ENCODE data around the gene EBI3.
"Not testable (repeated sequence)": the region's sequence is repeated elsewhere in the genome, so short reads cannot be mapped to it uniquely, and the experiment has no call there.

Gene EBI3

DNA sequence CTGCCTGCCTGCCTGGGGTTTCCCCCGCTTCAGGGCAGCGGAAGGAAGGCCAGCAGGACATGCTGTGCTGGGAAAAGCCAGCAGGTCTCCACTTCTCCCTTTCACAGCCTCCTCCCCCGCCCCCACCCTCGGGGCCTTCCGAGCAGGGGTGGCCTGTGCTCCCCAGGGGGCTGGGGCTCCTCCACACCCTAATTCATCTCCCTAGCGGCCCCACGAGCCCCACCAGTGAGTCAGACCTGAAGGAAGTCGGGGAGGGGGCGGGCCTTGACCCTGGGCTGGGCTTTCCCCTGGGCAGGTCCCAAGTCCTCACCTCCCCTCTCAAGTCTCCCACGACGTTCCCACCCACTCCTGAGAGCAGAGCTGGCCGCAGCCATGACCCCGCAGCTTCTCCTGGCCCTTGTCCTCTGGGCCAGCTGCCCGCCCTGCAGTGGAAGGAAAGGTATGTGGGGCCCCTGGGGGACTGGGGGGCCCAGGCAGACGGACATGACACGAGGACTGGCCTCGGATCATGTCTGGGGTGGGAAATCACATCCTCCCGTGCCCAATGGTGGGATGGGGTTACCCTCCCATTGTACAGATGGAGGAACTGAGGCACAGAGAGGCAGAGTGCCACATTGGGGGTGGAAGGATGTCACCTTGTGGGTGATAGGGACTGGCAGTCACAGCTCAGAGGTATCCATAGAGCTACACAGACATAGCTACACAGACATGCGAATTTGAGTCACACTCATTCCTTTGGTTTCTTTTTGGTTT, at the start of gene EBI3:
TSS of gene EBI3 (plus strand) at position 345 of the 753 bp plus-strand sequence. CDS start at position 373, 28 bp downstream.
- DNase-seq (ENCODE audit: low spot score in 2 of 2), result peak in 1 of 2 experiments; percentile 21
- in situ Hi-C loops (cut with MboI; ENCODE audit: low sequenced_read_pairs), result no loop called here
- Histone ChIP-seq H3K36me3 (replicated peaks) (no peaks in the 10 kb centered on the region), H3K9me3 (no peaks in the 10 kb centered on the region), H3K4me1 (no peaks in the 10 kb centered on the region), H3K4me3 (no peak within 1 kb of the TSS), H3K27me3 (ENCODE audit: low read depth) (peaks cover 8% of the 10 kb centered on the region; the same call in 1 of the 2 replicates)

- H3K36me3 ChIP-seq (replicated peaks), result peaks cover 2% of the 10 kb centered on the region; the same call in 1 of the 2 replicates
- no peaks in the 10 kb centered on the region for H3K9me3 ChIP-seq
- DNase-seq (ENCODE audit: low spot score in 2 of 2), result no peak
- H3K27me3 ChIP-seq (ENCODE audit: low read depth), result no peaks in the 10 kb centered on the region
- in situ Hi-C loops (cut with MboI; ENCODE audit: low sequenced_read_pairs), result no loop called here
- no peaks in the 10 kb centered on the region; the same call in 1 of the 2 replicates for H3K4me1 ChIP-seq
- H3K4me3 ChIP-seq, result peak overlapping the region; percentile 96; the same call in 1 of the 2 replicates
Measured at GRCh38 chr19:4181053-4181508, 48.2 kb upstream of the EBI3 start.

DNA sequence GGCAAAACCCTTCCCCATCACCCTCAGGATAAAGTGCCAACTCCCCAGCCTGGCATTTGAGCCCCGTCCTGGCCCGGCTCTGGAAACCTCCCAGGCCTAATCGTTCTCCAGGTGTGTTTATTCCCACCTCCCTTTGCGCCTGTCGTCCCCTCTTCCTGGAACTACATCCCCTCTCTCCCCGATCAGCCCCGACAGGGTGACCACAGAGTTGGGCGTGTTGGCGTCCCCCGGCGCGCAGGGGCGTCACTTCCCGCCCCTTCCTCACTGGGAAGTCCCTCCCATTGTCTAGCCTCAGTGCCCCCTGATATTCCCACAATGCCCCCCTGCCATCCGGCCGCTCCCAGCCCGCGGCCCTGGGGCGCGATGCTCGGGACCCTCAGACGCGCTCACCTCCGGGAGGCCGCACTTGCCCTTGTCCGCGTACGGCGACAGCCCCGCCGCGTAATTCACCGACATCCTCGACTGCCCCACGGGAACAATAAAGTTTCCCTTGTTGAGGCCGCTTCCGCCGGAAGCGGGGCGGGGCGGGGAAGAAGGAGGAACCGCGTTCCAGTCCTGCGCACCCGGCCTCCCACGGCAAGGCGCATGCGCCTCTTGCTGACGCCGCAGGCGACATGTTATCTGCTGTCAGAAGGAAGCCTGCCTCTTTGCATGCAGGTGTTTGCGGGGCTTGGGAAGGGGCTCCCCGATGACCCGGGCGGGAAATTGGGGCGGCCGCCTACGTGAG, 47.1 kb upstream of the EBI3 start, which contains the start of the genes ANKRD24 and SIRT6:
TSS of gene ANKRD24 (plus strand) at position 606 of the 727 bp plus-strand sequence. CDS start 3,737 bp downstream, outside the sequence.
TSS of gene SIRT6 (minus strand) at position 480 of the 727 bp plus-strand sequence. CDS start at position 456, 24 bp downstream.
- peaks cover 2% of the 10 kb centered on the region; the same call in 1 of the 2 replicates for H3K36me3 ChIP-seq (replicated peaks)
- no peaks in the 10 kb centered on the region for H3K9me3 ChIP-seq
- H3K27me3 ChIP-seq (ENCODE audit: low read depth), result no peaks in the 10 kb centered on the region
- DNase-seq (ENCODE audit: low spot score in 2 of 2), result peak; percentile 86 to 97
- no peaks in the 10 kb centered on the region; the same call in 1 of the 2 replicates for H3K4me1 ChIP-seq
- H3K4me3 ChIP-seq, result peak within 1 kb of the TSS; percentile 96
- in situ Hi-C loops (cut with MboI; ENCODE audit: low sequenced_read_pairs), result no loop called here

DNA sequence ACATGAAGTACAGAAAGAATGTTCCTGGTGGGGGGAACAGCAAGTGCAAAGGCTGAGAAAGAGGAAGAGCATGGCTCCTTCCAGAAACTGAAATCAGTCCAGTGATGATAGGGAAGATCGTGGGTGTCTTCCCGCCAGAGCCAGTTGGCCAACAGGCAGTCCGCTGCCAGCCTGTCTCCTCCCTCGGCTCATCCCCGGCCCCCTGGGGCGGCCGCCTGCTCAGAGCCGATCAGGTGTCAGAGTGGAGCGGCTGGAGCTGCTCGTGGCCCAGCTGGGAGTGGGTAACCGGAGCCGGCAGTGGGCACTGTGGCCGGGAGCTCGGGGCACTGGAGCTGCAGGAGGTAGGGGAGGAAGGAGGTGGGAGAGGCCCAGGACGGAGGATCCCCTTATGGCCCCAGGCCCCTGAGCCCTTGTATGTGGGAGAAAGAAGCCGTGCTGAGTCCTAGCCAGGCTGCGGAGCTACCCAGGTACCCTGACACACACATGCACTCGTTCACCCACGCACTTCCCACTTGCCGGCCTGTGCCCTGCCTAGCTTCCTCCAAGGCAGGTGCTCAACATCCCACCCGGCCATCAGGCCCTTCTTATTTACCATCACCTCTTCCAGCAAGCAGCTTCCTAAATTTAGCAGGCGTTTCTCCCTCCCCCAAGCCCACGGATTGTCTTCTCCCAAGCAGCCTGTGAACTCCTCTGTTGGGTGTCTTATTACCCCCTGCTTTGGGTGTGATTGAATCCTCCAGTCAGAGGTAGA, 45.2 kb upstream of the EBI3 start:
- peaks cover 2% of the 10 kb centered on the region; the same call in 1 of the 2 replicates for H3K36me3 ChIP-seq (replicated peaks)
- H3K4me3 ChIP-seq, result no peak overlapping the region
- no peaks in the 10 kb centered on the region for H3K27me3 ChIP-seq (ENCODE audit: low read depth)
- in situ Hi-C loops (cut with MboI; ENCODE audit: low sequenced_read_pairs), result no loop called here
- H3K9me3 ChIP-seq, result no peaks in the 10 kb centered on the region
- H3K4me1 ChIP-seq, result no peaks in the 10 kb centered on the region; the same call in 1 of the 2 replicates
- DNase-seq (ENCODE audit: low spot score in 2 of 2), result no peak

DNA sequence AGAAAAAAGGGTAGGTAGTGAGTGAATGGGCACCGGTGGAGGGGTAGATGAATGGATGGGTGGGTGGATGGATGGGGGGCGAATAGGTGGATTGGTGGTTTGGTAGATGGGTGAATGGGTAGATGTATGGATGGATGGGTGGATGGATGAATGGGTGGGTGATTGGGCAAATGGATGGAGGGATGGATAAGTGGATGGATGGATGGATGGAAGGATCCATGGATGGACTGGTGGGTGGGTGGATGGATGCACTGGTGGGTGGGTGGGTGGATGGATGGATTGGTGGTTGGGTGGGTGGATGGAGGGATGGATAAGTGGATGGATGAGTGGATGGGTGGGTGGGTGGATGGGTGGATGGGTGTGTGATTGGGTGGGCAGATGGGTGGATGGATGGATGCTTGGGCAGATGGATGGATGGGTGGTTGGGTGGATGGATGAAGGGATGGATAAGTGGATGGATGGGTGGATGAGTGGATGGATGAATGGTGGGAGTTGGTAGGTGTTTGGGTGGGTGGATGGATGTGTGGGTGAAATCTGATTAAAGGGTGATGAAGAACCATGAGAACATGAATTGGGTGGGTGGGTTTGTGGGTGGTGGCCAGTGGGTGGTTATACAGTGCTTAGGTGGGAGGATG, 44.5 kb upstream of the EBI3 start:
- in situ Hi-C loops (cut with MboI; ENCODE audit: low sequenced_read_pairs), result no loop called here
- H3K4me3 ChIP-seq, result no peak overlapping the region
- H3K36me3 ChIP-seq (replicated peaks), result peaks cover 2% of the 10 kb centered on the region; the same call in 1 of the 2 replicates
- H3K9me3 ChIP-seq, result no peaks in the 10 kb centered on the region
- H3K27me3 ChIP-seq (ENCODE audit: low read depth), result no peaks in the 10 kb centered on the region
- no peaks in the 10 kb centered on the region; the same call in 1 of the 2 replicates for H3K4me1 ChIP-seq
- no peak for DNase-seq (ENCODE audit: low spot score in 2 of 2)

- Histone ChIP-seq H3K4me3 (no peak overlapping the region), H3K27me3 (ENCODE audit: low read depth) (no peaks in the 10 kb centered on the region), H3K36me3 (replicated peaks) (no peaks in the 10 kb centered on the region), H3K9me3 (no peaks in the 10 kb centered on the region), H3K4me1 (no peaks in the 10 kb centered on the region; the same call in 1 of the 2 replicates)
- no peak for DNase-seq (ENCODE audit: low spot score in 2 of 2)
- in situ Hi-C loops (cut with MboI; ENCODE audit: low sequenced_read_pairs), result no loop called here
Measured at GRCh38 chr19:4185413-4186086, 43.8 kb upstream of the EBI3 start.

GRCh38 chr19:4186087-4186993, 43.0 kb upstream of the EBI3 start:
- no peaks in the 10 kb centered on the region; the same call in 1 of the 2 replicates for H3K4me1 ChIP-seq
- DNase-seq (ENCODE audit: low spot score in 2 of 2), result peak; percentile 68 to 95
- H3K27me3 ChIP-seq (ENCODE audit: low read depth), result no peaks in the 10 kb centered on the region
- H3K4me3 ChIP-seq, result no peak overlapping the region
- H3K9me3 ChIP-seq, result no peaks in the 10 kb centered on the region
- in situ Hi-C loops (cut with MboI; ENCODE audit: low sequenced_read_pairs), result no loop called here
- no peaks in the 10 kb centered on the region for H3K36me3 ChIP-seq (replicated peaks)

DNA sequence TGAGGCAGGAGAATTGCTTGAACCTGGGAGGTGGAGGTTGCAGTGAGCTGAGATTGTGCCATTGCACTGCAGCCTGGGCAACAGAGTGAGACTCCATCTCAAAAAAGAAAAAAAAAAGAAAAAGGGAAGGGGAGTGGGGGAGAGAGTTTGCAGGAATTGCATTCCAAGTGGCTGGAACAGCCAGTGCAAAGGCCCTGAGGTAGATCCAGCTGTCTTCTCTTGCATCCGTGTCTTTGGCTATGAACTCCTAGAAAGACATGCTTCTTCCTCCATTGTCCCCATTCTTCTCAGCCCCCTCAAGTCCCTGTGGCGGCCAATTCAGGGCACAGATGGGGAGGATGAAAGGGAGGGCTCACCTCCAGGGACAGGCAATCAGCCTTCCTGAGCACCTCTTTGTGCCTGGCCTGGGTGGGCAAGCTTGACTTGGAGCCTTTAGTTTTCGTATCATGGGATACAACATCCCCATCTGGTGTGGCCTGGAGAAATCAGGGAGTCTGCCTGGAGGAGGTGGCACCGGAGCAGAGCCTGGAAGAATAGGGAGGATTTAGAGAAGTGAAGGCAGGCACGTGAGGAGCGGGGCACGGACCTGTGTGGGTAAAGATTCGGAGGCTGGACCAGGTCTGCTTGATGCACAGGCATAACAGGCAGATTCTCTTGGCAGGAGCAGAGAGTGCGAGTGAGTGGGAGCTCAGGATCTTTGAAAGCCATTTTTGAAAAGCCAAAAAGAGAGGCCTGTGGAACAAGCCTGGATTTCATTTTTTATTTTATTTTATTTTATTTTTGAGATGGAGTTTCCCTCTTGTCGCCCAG, 41.8 kb upstream of the EBI3 start:
- H3K27me3 ChIP-seq (ENCODE audit: low read depth), result no peaks in the 10 kb centered on the region
- no peaks in the 10 kb centered on the region; the same call in 1 of the 2 replicates for H3K4me1 ChIP-seq
- in situ Hi-C loops (cut with MboI; ENCODE audit: low sequenced_read_pairs), result no loop called here
- no peaks in the 10 kb centered on the region for H3K36me3 ChIP-seq (replicated peaks)
- no peak overlapping the region for H3K4me3 ChIP-seq
- no peak for DNase-seq (ENCODE audit: low spot score in 2 of 2)
- H3K9me3 ChIP-seq, result no peaks in the 10 kb centered on the region

DNA sequence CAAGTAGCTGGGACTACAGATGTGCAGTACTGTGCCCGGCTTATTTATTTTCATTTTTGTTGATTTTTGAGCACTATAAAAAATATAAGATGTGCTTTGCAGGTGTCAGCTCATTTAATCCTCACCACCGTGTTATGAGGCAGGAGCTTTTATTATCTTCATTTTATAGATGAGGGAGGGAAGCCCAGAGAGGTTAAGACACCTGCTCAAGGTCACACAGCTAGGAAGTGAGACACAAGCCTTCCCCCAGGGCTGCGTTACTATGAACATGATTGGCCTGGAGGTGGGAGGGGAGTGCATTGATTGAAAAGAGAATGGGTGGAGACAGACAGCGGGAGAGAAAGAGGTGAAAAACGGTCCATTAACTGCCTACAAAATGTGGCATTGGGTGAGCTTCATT, 39.7 kb upstream of the EBI3 start:
- Histone ChIP-seq H3K4me1 (no peaks in the 10 kb centered on the region), H3K36me3 (replicated peaks) (no peaks in the 10 kb centered on the region), H3K4me3 (no peak overlapping the region), H3K9me3 (no peaks in the 10 kb centered on the region), H3K27me3 (ENCODE audit: low read depth) (no peaks in the 10 kb centered on the region)
- no peak for DNase-seq (ENCODE audit: low spot score in 2 of 2)
- in situ Hi-C loops (cut with MboI; ENCODE audit: low sequenced_read_pairs), result no loop called here

DNA sequence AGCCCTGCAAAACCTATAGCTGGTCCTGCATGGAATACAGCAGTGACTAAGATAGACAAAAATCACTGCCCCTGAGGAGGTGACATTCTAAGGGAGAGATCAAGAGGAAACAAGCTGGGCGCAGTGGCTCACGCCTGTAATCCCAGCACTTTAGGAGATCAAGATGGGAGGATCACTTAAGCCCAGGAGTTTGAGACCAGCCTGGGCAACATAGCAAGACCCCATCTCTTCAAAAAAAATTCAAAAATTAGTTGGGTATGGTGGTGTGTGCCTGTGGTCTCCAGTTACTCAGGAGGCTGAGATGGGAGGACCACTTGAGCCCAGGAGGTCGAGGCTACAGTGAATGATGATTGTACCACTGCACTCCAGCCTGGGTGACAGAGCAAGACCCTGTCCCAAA, 36.8 kb upstream of the EBI3 start:
- H3K4me3 ChIP-seq; H3K27me3 ChIP-seq (ENCODE audit: low read depth); DNase-seq (ENCODE audit: low spot score in 2 of 2); H3K4me1 ChIP-seq; H3K36me3 ChIP-seq (replicated peaks); H3K9me3 ChIP-seq; in situ Hi-C loops (cut with MboI; ENCODE audit: low sequenced_read_pairs): not testable (repeated sequence)

- DNase-seq (ENCODE audit: low spot score in 2 of 2), result no peak
- in situ Hi-C loops (cut with MboI; ENCODE audit: low sequenced_read_pairs), result no loop called here
- Histone ChIP-seq H3K27me3 (ENCODE audit: low read depth) (peaks cover 19% of the 10 kb centered on the region), H3K9me3 (no peaks in the 10 kb centered on the region), H3K4me1 (no peaks in the 10 kb centered on the region), H3K36me3 (replicated peaks) (no peaks in the 10 kb centered on the region), H3K4me3 (no peak overlapping the region)
Measured at GRCh38 chr19:4194353-4194752, 35.0 kb upstream of the EBI3 start.

Measured in HAP-1 (cell line).